ENCODE data around the gene ITPR2. TPM values are rescaled to one million over a fixed set of nuclear protein-coding genes. Genes with fewer than 3 reads are reported as not detected.
A peak's percentile ranks its signal among the peaks of the same experiment; 100 is the strongest.
"Not testable (repeated sequence)": the region's sequence is repeated elsewhere in the genome, so short reads cannot be mapped to it uniquely, and the experiment has no call there.

Gene ITPR2
- total RNA-seq, 2 experiments from 2014 or later = 31.7 to 36.3 TPM

DNA sequence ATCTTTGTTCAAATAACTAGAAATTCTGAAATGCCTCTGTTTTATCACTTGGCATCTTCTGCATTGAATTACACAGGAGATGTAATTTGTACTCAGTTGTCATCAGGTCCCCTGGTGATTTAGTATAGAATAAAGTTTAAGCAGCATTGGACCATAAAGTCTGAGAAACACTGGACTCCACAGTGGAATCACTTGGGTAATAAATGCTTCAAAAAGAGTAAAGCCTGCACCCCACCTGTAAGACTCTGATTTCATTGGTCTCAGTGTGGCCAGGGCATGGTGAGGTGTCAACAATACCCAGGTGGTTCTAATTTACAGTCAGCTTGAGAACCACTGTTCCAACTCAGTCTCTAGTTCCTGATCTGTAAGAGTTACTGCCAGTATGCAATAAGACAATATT is 148.9 kb downstream of the ITPR2 start:
- no peaks in the 10 kb centered on the region for H3K9me3 Mint-ChIP-seq
- H3K27ac Mint-ChIP-seq = no peak overlapping the region
- H3K27me3 Mint-ChIP-seq = no peaks in the 10 kb centered on the region
- no peak for DNase-seq
- H3K4me3 Mint-ChIP-seq = no peak overlapping the region
- POLR2A ChIA-PET = no interaction called here
- H3K36me3 Mint-ChIP-seq (ENCODE audit: low read depth) = peaks cover 20% of the 10 kb centered on the region
- no peaks in the 10 kb centered on the region for H3K4me1 Mint-ChIP-seq
- CTCF ChIA-PET = no interaction called here

GRCh38 chr12:26683443-26683842 is 149.6 kb downstream of the ITPR2 start:
- peaks cover 20% of the 10 kb centered on the region for H3K36me3 Mint-ChIP-seq (ENCODE audit: low read depth)

DNA sequence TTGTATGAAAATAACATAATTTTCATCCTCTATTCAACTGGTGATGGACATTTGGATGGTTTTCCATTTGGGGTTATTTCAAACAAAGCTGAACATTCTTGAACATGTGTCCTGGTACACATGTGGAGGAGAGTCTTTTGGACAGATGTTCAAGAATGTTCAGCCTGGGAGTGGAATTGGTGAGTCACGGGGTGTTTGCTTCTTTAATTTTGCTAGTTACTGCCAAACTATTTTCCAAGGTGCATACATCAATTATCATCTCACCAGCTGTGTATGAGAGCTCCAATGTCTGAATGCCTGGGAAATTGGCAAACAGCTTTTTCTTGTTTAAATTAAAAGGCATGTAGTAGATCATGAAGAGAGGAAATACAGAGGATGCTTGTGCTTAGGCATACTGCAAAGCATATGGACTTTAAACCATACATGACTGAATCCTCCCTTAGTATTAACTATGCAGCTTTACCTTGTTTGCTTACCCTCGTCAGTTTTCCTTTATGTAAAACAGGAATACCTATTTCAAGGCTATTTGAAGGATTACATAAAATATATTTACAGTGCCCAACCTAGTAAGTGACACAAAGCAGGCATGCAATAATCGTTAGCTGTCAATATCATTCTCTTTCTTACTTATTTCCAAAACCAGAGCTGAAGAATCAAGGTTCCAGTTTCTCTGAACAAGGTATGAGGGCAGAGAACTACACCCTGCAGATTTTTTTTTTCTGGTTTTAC is 152.1 kb downstream of the ITPR2 start:
- peaks cover 13% of the 10 kb centered on the region for H3K36me3 Mint-ChIP-seq (ENCODE audit: low read depth)
- no peak overlapping the region for H3K4me3 Mint-ChIP-seq
- H3K4me1 Mint-ChIP-seq = no peaks in the 10 kb centered on the region
- CTCF ChIA-PET = no interaction called here
- no peak overlapping the region for H3K27ac Mint-ChIP-seq
- POLR2A ChIA-PET = no interaction called here
- DNase-seq = no peak
- H3K27me3 Mint-ChIP-seq = no peaks in the 10 kb centered on the region
- no peaks in the 10 kb centered on the region for H3K9me3 Mint-ChIP-seq

More at GRCh38 chr12:26683443-26683842, 149.6 kb downstream of the ITPR2 start:
- H3K4me3 Mint-ChIP-seq = no peak overlapping the region
- H3K4me1 Mint-ChIP-seq = no peaks in the 10 kb centered on the region
- ChIA-PET POLR2A (no interaction called here), CTCF (no interaction called here)
- DNase-seq = no peak
- H3K27me3 Mint-ChIP-seq = no peaks in the 10 kb centered on the region
- no peak overlapping the region for H3K27ac Mint-ChIP-seq
- no peaks in the 10 kb centered on the region for H3K9me3 Mint-ChIP-seq

DNA sequence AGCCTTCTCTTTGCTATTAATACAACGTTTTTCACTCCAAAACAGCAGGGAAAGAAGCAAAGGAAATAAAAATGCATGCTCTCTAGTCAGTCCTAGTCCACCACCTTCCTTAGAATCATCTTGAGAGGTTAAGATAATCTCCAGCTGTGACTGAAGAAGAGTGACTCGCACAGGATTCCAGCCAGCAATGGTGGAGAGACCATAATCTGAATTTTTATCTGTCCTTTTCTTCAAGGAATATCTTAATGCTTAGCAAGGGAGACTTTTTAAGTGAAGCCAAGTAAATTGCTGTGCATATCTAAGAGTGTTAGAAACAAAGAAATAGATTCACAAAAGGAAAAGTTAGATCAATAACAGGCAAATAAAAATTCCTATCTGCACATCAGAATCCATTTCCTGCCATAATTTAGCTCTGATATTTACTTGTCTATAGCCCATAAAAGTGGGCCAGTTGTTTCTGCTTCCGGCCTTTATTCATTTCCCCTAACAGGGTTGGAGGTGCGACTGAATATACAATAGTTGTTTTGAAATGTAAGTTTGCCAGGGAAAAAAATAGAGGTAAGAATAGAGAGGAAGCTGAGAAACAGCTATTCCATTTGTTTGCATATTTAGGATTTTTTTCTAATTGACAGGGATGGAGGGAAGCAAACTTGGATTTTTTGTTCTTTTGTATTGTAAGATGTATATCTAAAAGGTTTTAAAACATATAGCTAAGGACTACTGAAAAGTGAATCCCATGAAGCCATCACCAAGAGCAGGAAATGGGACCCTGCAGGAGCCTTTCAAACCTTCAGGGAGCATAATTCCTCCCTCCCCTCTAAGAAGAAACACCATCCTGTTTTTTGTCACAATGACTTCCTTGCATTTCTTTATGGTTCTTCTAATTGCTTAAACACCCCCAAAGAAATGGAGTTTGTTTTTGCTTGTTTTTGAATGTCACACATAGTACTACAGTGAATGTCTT is 154.0 kb downstream of the ITPR2 start:
- Mint-ChIP-seq H3K4me3 (no peak overlapping the region), H3K9me3 (no peaks in the 10 kb centered on the region), H3K36me3 (ENCODE audit: low read depth) (peaks cover 9% of the 10 kb centered on the region), H3K4me1 (no peaks in the 10 kb centered on the region), H3K27ac (no peak overlapping the region), H3K27me3 (no peaks in the 10 kb centered on the region)
- DNase-seq = no peak
- CTCF ChIA-PET = interaction anchor here (1.3 kb wide), 1 partner anchor 23 kb away, joined by 3 read pairs; no protein-coding TSS in a partner anchor
- POLR2A ChIA-PET = no interaction called here

- H3K4me1 Mint-ChIP-seq; H3K9me3 Mint-ChIP-seq; H3K4me3 Mint-ChIP-seq; DNase-seq; H3K27me3 Mint-ChIP-seq; H3K36me3 Mint-ChIP-seq (ENCODE audit: low read depth); H3K27ac Mint-ChIP-seq; POLR2A ChIA-PET; CTCF ChIA-PET: not testable (repeated sequence)
Observed at GRCh38 chr12:26671487-26671886, 161.5 kb downstream of the ITPR2 start.

- CTCF ChIA-PET = no interaction called here
- no peak overlapping the region for H3K4me3 Mint-ChIP-seq
- H3K27ac Mint-ChIP-seq = no peak overlapping the region
- H3K36me3 Mint-ChIP-seq (ENCODE audit: low read depth) = peaks cover 3% of the 10 kb centered on the region
- DNase-seq = no peak
- POLR2A ChIA-PET = no interaction called here
- no peaks in the 10 kb centered on the region for H3K27me3 Mint-ChIP-seq
- H3K4me1 Mint-ChIP-seq = no peaks in the 10 kb centered on the region
- H3K9me3 Mint-ChIP-seq = no peaks in the 10 kb centered on the region
Observed at GRCh38 chr12:26668847-26669246, 164.1 kb downstream of the ITPR2 start.

- POLR2A ChIA-PET = no interaction called here
- no peak overlapping the region for H3K27ac Mint-ChIP-seq
- H3K27me3 Mint-ChIP-seq = no peaks in the 10 kb centered on the region
- H3K36me3 Mint-ChIP-seq (ENCODE audit: low read depth) = peaks cover 3% of the 10 kb centered on the region
- no peaks in the 10 kb centered on the region for H3K4me1 Mint-ChIP-seq
- H3K4me3 Mint-ChIP-seq = no peak overlapping the region
- DNase-seq = no peak
- H3K9me3 Mint-ChIP-seq = no peaks in the 10 kb centered on the region
- CTCF ChIA-PET = no interaction called here
Observed at GRCh38 chr12:26668230-26668629, 164.8 kb downstream of the ITPR2 start.

- no peak for DNase-seq
- H3K9me3 Mint-ChIP-seq = no peaks in the 10 kb centered on the region
- peaks cover 3% of the 10 kb centered on the region for H3K36me3 Mint-ChIP-seq (ENCODE audit: low read depth)
- H3K4me3 Mint-ChIP-seq = no peak overlapping the region
- H3K27me3 Mint-ChIP-seq = no peaks in the 10 kb centered on the region
- ChIA-PET CTCF (no interaction called here), POLR2A (no interaction called here)
- no peaks in the 10 kb centered on the region for H3K4me1 Mint-ChIP-seq
- no peak overlapping the region for H3K27ac Mint-ChIP-seq
Observed at GRCh38 chr12:26666286-26666685, 166.7 kb downstream of the ITPR2 start.

- DNase-seq = no peak
- CTCF ChIA-PET = no interaction called here
- POLR2A ChIA-PET = no interaction called here
- Mint-ChIP-seq H3K27ac (no peak overlapping the region), H3K36me3 (ENCODE audit: low read depth) (peaks cover 9% of the 10 kb centered on the region), H3K4me3 (no peak overlapping the region), H3K9me3 (no peaks in the 10 kb centered on the region), H3K27me3 (no peaks in the 10 kb centered on the region), H3K4me1 (no peaks in the 10 kb centered on the region)
Observed at GRCh38 chr12:26661399-26661798, 171.6 kb downstream of the ITPR2 start.

DNA sequence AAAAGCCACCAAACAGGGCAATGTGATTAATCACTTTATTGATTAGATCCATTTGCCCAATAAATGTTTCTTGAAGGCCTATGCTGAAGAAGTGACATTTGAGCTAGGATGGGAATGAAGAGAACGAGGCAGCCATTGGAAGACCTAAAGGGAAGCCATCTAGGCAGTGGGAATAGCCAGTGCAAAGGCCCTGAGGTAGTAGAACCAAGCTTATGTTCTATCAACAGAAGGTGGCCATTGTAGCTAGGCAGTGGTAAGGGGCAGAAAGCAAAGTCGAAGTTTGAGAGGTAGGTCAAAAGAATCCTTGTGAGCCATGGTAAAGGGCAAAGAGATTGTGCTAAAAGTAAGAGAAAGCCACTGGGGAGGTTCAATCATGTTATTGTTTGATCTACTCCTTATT is 173.1 kb downstream of the ITPR2 start:
- Mint-ChIP-seq H3K36me3 (ENCODE audit: low read depth) (peaks cover 18% of the 10 kb centered on the region), H3K9me3 (no peaks in the 10 kb centered on the region), H3K4me1 (no peaks in the 10 kb centered on the region), H3K27me3 (no peaks in the 10 kb centered on the region), H3K4me3 (no peak overlapping the region), H3K27ac (no peak overlapping the region)
- DNase-seq = no peak
- ChIA-PET POLR2A (no interaction called here), CTCF (no interaction called here)

DNA sequence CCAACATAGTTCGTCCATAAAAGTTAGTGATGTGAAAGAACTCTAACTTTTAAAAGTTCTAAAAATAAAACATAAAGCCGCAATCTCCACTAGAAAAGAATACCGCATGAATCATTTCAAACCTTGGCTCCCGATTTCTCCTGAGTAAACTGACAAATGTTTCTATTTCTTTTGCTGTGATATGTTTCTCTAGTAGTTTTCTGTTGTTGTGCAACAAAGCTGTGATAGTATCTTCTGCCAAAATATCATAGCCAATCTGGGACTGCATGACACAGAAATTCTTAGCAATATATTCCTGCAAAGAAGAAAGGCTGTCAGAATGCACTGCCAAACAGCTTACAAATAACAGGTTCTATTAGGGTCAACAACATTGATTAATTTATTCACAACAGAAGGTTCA is 174.0 kb downstream of the ITPR2 start:
- ChIA-PET CTCF (no interaction called here), POLR2A (no interaction called here)
- no peak for DNase-seq
- H3K4me3 Mint-ChIP-seq = no peak overlapping the region
- no peaks in the 10 kb centered on the region for H3K9me3 Mint-ChIP-seq
- H3K4me1 Mint-ChIP-seq = no peaks in the 10 kb centered on the region
- H3K27me3 Mint-ChIP-seq = no peaks in the 10 kb centered on the region
- H3K36me3 Mint-ChIP-seq (ENCODE audit: low read depth) = peaks cover 23% of the 10 kb centered on the region
- H3K27ac Mint-ChIP-seq = no peak overlapping the region

DNA sequence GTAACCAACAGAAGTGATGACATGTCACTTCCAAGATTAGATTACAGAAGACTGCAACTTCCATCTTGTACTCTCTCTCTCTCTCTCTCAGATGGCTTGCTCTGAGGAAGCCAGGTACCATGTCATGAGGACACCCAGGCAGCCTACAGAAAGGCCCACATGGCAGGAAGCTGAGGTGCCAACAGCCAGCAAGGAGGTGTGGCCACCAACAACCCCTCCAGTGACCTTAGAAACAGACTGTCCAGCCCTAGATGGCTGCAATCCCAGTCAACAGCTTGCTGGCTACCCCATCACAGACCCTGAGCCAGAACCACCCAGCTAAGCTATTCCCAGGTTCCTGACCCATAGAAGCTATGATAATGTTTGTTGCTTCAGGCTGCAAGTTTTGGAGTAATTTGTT is 178.4 kb downstream of the ITPR2 start:
- POLR2A ChIA-PET = no interaction called here
- CTCF ChIA-PET = no interaction called here
- H3K36me3 Mint-ChIP-seq (ENCODE audit: low read depth) = peaks cover 30% of the 10 kb centered on the region

GRCh38 chr12:26651566-26652188 is 181.3 kb downstream of the ITPR2 start:
- Mint-ChIP-seq H3K9me3 (no peaks in the 10 kb centered on the region), H3K36me3 (ENCODE audit: low read depth) (peaks cover 26% of the 10 kb centered on the region), H3K4me3 (no peak overlapping the region), H3K4me1 (no peaks in the 10 kb centered on the region), H3K27ac (no peak overlapping the region), H3K27me3 (no peaks in the 10 kb centered on the region)
- peak; percentile 48 for DNase-seq
- ChIA-PET POLR2A (no interaction called here), CTCF (interaction anchor here (0.7 to 2.5 kb wide), 15 partner anchors 10 to 560 kb away, joined by 3 to 12 read pairs (median 4); no protein-coding TSS in a partner anchor)

More for the DNA sequence above, 178.4 kb downstream of the ITPR2 start:
- no peak for DNase-seq
- Mint-ChIP-seq H3K4me1 (no peaks in the 10 kb centered on the region), H3K4me3 (no peak overlapping the region), H3K9me3 (no peaks in the 10 kb centered on the region), H3K27ac (no peak overlapping the region), H3K27me3 (no peaks in the 10 kb centered on the region)

All from activated CD4-positive, alpha-beta memory T cell treated with anti-CD3 and anti-CD28 coated beads, Interleukin-2, amount 10 ng/mL, durations not matched to agents 7 days and 5 days (primary cell).